NCI-H146 (cell line): ENCODE results near the gene ARAP3.
"Not testable (repeated sequence)": the region's sequence is repeated elsewhere in the genome, so short reads cannot be mapped to it uniquely, and the experiment has no call there.

Experiments used
- DNase-seq: peaks from one replicate; lab custom pipeline; 2025; lab: John Stamatoyannopoulos, UW

ARAP3 gene

GRCh38 chr5:141615991-141616720, 65.9 kb downstream of the ARAP3 start:
- DNase-seq = no peak

- no peak for DNase-seq
Observed at GRCh38 chr5:141613344-141613743, 68.7 kb downstream of the ARAP3 start.

- DNase-seq = no peak
Observed at GRCh38 chr5:141611289-141611688, 70.7 kb downstream of the ARAP3 start.

- DNase-seq = not testable (repeated sequence)
Observed at GRCh38 chr5:141609921-141610320, 72.1 kb downstream of the ARAP3 start.

GRCh38 chr5:141609044-141609443, 73.0 kb downstream of the ARAP3 start:
- no peak for DNase-seq

GRCh38 chr5:141608557-141608956, 73.5 kb downstream of the ARAP3 start:
- DNase-seq = no peak

DNA sequence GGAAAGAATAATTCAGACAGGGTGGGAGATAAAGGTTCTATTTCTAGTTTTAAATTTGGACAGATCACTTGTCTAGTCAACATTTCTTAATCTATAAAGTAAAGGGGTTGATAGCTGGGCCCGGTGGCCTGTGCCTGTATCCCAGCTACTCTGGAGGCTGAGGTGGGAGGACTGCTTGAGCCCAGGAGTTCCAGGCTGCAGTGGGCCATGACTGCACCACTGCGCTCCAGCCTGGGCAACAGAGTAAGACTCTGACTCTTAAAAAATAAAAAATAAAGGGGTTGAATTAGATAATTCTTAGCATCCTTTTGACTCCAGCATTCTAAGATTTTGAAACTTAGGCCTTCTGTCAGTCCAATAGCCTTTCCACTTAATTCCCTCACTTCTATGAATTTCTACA, 74.0 kb downstream of the ARAP3 start:
- no peak for DNase-seq

DNA sequence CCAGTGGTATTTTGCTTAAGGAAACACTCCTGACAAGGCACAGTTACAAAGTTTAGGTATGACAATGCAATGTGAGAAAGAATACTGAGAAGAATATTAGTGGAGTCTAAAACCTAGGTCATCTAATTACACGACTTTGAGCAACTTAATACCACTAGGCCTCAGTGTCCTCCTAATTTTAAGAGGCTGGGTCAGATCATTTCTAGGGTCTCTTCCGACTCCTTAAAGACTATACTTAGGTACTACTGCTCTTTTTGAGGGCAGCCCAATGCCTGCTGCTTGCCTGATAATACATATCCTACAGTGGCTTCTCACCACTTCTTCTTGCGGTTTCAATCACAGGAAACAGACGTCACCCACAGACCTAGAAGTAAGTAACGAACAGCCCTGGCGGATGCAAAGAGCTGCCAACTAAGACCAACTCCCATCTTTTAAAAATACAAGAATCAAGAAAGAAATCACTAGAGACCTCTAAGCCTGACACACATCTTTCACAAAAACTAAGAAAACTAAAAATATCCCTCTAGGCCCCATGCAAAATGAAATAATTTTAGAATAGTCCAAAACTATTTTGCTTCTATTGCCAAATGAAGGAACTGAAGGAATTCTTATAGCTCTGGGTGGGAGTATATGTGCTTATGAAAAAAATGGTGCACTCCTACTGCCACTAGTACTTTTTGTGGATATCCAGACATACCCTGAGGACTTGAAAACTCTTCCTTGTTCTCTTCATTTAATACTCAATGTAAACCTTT, 76.3 kb downstream of the ARAP3 start:
- DNase-seq = no peak

DNA sequence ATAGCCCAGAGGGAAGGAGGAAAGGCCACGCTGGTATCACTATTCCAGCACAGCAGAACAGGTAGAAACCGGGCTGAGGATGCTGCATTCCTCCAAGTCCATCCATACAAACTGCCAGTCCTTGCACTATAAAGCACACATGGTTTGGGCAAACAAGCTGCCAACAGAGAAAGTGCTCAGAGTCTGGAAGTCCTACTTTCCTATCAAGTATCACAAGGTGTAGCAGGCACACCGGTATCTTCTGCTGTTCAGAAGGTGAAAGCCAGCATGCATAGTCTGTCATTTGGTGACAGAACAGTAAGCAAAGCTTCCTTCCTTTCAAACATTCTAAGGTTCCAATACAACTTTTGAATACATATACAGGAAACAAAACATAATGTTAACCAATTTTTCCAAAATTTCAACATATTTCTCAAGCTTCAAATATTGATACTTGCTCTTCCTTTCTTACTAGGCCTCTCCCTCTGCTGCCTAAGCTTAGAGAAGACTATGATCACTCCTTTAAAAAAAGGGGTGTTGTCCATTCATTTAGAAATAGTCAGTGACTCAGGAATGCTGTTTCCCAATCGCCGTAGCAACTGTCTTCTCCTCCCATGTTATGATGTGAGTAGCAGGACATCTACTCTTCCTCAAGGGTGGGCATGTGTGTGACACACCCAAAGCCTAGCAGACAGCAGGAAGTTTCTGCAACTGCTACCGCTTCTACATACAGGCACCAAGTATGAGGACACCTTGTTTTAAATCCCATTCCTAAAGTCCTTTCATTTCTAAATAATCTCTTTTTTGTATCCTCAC, 77.9 kb downstream of the ARAP3 start:
- DNase-seq = no peak
